GM18499 (cell line): Measurements from ENCODE around the gene MYBPC1.
A peak's percentile ranks its signal among the peaks of the same experiment; 100 is the strongest.

Experiments
- ATAC-seq: cut with Tn5 transposase; IDR thresholded peaks from one replicate; pipeline ENCODE4 v1.9.1; 2021; ENCODE audit warnings: moderate number of reproducible peaks; ENCODE audit not compliant: insufficient read depth, unreplicated experiment

MYBPC1 gene

GRCh38 chr12:101599771-101600484 lies 5.2 kb downstream of the MYBPC1 start:
- ATAC-seq: no peak

GRCh38 chr12:101604132-101604531 lies 9.4 kb downstream of the MYBPC1 start:
- ATAC-seq: no peak

- ATAC-seq: no peak
These were observed 13.1 kb downstream of the MYBPC1 start for GRCh38 chr12:101607894-101608293.

- no peak for ATAC-seq
These were observed 13.7 kb downstream of the MYBPC1 start for GRCh38 chr12:101608301-101609133.

- no peak for ATAC-seq
These were observed 14.4 kb downstream of the MYBPC1 start for GRCh38 chr12:101609198-101609597.

GRCh38 chr12:101612160-101612916 lies 17.6 kb downstream of the MYBPC1 start:
- ATAC-seq: no peak

- ATAC-seq: no peak
These were observed 21.3 kb downstream of the MYBPC1 start for GRCh38 chr12:101616027-101616494.

- ATAC-seq: no peak
These were observed 24.4 kb downstream of the MYBPC1 start for GRCh38 chr12:101619026-101619786.

- no peak for ATAC-seq
These were observed 25.3 kb downstream of the MYBPC1 start for GRCh38 chr12:101619858-101620761.

GRCh38 chr12:101620762-101621133 lies 26.0 kb downstream of the MYBPC1 start:
- no peak for ATAC-seq

GRCh38 chr12:101628676-101629075 lies 33.9 kb downstream of the MYBPC1 start:
- no peak for ATAC-seq

GRCh38 chr12:101634724-101635123 lies 40.0 kb downstream of the MYBPC1 start:
- peak; percentile 94 for ATAC-seq

- ATAC-seq: no peak
These were observed 43.2 kb downstream of the MYBPC1 start for GRCh38 chr12:101637936-101638335.

- ATAC-seq: no peak
These were observed 47.6 kb downstream of the MYBPC1 start for GRCh38 chr12:101642115-101643067.

- no peak for ATAC-seq
These were observed 52.9 kb downstream of the MYBPC1 start for GRCh38 chr12:101647711-101648110.

GRCh38 chr12:101648195-101648594 lies 53.4 kb downstream of the MYBPC1 start:
- no peak for ATAC-seq

- no peak for ATAC-seq
These were observed 55.8 kb downstream of the MYBPC1 start for GRCh38 chr12:101650346-101651117.
